ENCODE measurements around the gene DDX39A. TPM values are rescaled to one million over a fixed set of nuclear protein-coding genes. Genes with fewer than 3 reads are reported as not detected.

The DDX39A gene
- total RNA-seq, 1 donor = 49.2 TPM

DNA sequence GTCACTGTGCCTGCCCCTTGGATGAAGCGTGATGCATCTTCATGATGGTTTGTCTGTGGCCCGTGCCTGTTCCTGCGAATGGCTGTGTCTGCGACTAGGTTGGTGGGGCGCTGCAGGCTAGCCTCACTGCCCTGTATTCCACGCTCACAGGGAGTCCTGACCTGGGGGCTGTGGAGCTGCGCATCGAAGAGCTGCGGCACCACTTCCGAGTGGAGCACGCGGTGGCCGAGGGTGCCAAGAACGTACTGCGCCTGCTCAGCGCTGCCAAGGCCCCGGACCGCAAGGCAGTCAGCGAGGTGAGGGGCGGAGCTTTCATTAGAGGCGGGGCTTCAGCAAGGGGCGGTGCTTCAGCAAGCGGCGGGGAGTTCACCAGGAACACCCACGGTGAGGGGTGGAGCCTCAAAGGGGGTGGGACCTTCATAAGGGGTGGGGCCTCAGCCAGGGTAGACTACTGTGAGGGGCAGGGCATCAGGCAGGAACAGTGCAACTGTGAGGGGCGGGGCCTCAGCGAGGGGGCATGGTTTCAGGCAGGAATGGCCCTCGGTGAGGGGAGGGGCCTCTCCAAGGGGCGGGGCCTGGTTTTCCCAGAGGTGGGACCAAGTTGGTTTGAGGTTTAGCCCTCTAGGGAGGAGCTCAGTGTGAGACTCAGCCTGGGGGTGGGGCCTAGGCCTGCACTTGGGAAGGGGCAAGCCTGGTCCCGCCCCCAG, 31.2 kb upstream of the DDX39A start:
- Histone ChIP-seq H3K4me2 (ENCODE audit: insufficient read depth, low read length) (no peak overlapping the region), H3K9me3 (ENCODE audit: low read depth, low read length) (no peaks in the 10 kb centered on the region), H3K36me3 (ENCODE audit: insufficient read depth, low read length) (peaks cover 27% of the 10 kb centered on the region), H4K20me1 (ENCODE audit: insufficient read depth, low read length) (peaks cover 4% of the 10 kb centered on the region), H2AFZ (ENCODE audit: low read length) (no peak overlapping the region), H3K27me3 (ENCODE audit: insufficient read depth, low read length) (no peaks in the 10 kb centered on the region), H3K4me3 (ENCODE audit: insufficient read depth, low read length) (no peak overlapping the region), H3K27ac (ENCODE audit: low read depth, low read length) (no peak overlapping the region), H3K4me1 (ENCODE audit: insufficient read depth, low read length) (no peaks in the 10 kb centered on the region), H3K79me2 (ENCODE audit: insufficient read depth, low read length) (no peaks in the 10 kb centered on the region)
- DNase-seq (ENCODE audit: insufficient read length, low spot score, missing footprints) = peak; percentile 77
- no peak for TF ChIP-seq CTCF (IDR thresholded peaks at IDR 0.05; ENCODE audit: extremely low read depth, low read depth, low read length)

DNA sequence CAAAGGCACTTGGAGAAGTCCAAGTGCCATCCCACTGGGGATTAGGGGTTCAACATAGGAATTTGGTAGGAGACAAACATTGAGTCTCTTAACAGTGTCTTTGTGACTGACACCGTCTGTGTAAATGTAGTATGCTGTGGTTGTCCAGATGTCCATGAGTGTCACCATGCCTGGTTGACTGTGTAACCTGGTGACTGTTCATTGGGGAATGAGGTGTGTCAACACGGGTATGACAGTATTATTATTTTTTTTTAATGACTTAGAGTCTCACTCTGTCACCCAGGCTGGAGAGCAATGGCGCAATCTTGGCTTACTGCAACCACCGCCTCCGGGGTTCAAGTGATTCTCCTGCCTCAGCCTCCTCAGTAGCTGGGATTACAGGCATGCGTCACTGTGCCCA, 30.2 kb upstream of the DDX39A start:
- H3K27ac ChIP-seq (ENCODE audit: low read depth, low read length) = no peak overlapping the region
- DNase-seq (ENCODE audit: insufficient read length, low spot score, missing footprints) = no peak
- no peaks in the 10 kb centered on the region for H3K4me1 ChIP-seq (ENCODE audit: insufficient read depth, low read length)
- peaks cover 29% of the 10 kb centered on the region for H3K36me3 ChIP-seq (ENCODE audit: insufficient read depth, low read length)
- no peak overlapping the region for H2AFZ ChIP-seq (ENCODE audit: low read length)
- no peak for TF ChIP-seq CTCF (IDR thresholded peaks at IDR 0.05; ENCODE audit: extremely low read depth, low read depth, low read length)
- H3K27me3 ChIP-seq (ENCODE audit: insufficient read depth, low read length) = no peaks in the 10 kb centered on the region
- peaks cover 4% of the 10 kb centered on the region for H4K20me1 ChIP-seq (ENCODE audit: insufficient read depth, low read length)
- H3K4me2 ChIP-seq (ENCODE audit: insufficient read depth, low read length) = no peak overlapping the region
- H3K4me3 ChIP-seq (ENCODE audit: insufficient read depth, low read length) = no peak overlapping the region
- H3K9me3 ChIP-seq (ENCODE audit: low read depth, low read length) = no peaks in the 10 kb centered on the region
- no peaks in the 10 kb centered on the region for H3K79me2 ChIP-seq (ENCODE audit: insufficient read depth, low read length)

DNA sequence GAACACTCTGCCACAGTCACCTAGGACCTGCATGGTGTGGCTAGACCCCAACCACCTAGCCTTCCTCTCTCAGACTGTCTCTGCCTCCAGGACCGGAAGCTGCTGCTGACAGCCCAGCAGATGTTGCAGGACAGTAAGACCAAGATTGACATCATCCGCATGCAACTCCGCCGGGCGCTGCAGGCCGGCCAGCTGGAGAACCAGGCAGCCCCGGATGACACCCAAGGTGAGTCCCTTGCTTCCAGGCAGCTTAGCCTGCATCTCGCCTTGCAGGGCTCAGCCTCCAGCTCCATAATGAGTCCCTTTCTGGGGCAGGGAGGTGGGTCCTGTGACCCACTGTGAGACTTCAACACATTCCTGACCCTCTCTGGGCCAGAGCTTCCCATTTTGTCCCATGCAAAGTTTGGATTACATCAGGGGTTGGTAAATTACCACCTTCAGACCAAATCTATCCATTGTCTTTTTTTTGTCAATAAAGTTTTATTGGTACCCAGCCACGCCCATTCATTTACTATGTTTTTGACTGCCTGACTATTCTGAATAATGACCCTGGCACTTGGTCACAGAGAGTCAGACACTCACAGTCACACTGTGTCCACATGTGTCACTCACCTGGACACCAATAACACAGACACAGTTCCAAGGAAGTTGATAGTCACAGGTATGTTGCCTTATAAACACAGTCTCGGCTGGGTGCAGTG, 27.3 kb upstream of the DDX39A start:
- no peaks in the 10 kb centered on the region for H3K27me3 ChIP-seq (ENCODE audit: insufficient read depth, low read length)
- peaks cover 11% of the 10 kb centered on the region for H4K20me1 ChIP-seq (ENCODE audit: insufficient read depth, low read length)
- no peak overlapping the region for H2AFZ ChIP-seq (ENCODE audit: low read length)
- no peaks in the 10 kb centered on the region for H3K9me3 ChIP-seq (ENCODE audit: low read depth, low read length)
- H3K36me3 ChIP-seq (ENCODE audit: insufficient read depth, low read length) = peaks cover 49% of the 10 kb centered on the region
- DNase-seq (ENCODE audit: insufficient read length, low spot score, missing footprints) = no peak
- peaks cover 2% of the 10 kb centered on the region for H3K79me2 ChIP-seq (ENCODE audit: insufficient read depth, low read length)
- no peak for TF ChIP-seq CTCF (IDR thresholded peaks at IDR 0.05; ENCODE audit: extremely low read depth, low read depth, low read length)
- no peak overlapping the region for H3K4me2 ChIP-seq (ENCODE audit: insufficient read depth, low read length)
- no peak overlapping the region for H3K4me3 ChIP-seq (ENCODE audit: insufficient read depth, low read length)
- no peaks in the 10 kb centered on the region for H3K4me1 ChIP-seq (ENCODE audit: insufficient read depth, low read length)
- H3K27ac ChIP-seq (ENCODE audit: low read depth, low read length) = no peak overlapping the region

DNA sequence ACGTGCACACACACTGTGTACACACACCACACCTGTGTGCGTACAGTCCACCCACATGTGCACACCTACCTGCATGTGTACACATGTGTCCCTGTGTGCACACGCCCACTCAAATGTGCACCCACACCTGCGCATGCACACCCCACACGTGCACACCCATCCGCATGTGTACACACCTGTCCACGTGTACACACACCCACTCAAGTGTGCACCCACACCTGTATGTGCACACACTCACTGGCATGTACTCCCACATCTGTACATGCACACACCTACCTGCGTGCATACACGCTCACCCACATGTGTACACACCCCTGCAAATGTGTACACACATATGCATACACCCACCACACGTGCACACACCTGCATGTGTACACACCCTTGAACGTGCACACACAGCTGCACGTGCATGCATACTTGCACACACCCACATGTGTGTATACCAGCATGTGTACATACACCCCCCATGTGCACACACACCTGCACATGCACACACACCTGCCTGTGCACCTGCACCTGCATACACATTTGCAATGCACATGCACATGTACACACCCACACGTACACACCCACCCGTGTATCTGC, 24.6 kb upstream of the DDX39A start:
- TF ChIP-seq CTCF (IDR thresholded peaks at IDR 0.05; ENCODE audit: extremely low read depth, low read depth, low read length) = no peak
- no peaks in the 10 kb centered on the region for H3K4me1 ChIP-seq (ENCODE audit: insufficient read depth, low read length)
- DNase-seq (ENCODE audit: insufficient read length, low spot score, missing footprints) = peak; percentile 63
- H4K20me1 ChIP-seq (ENCODE audit: insufficient read depth, low read length) = peaks cover 13% of the 10 kb centered on the region
- peaks cover 27% of the 10 kb centered on the region for H3K79me2 ChIP-seq (ENCODE audit: insufficient read depth, low read length)
- H3K4me2 ChIP-seq (ENCODE audit: insufficient read depth, low read length) = no peak overlapping the region
- no peak overlapping the region for H2AFZ ChIP-seq (ENCODE audit: low read length)
- H3K27ac ChIP-seq (ENCODE audit: low read depth, low read length) = no peak overlapping the region
- H3K9me3 ChIP-seq (ENCODE audit: low read depth, low read length) = no peaks in the 10 kb centered on the region
- peaks cover 42% of the 10 kb centered on the region for H3K36me3 ChIP-seq (ENCODE audit: insufficient read depth, low read length)
- H3K4me3 ChIP-seq (ENCODE audit: insufficient read depth, low read length) = no peak overlapping the region
- no peaks in the 10 kb centered on the region for H3K27me3 ChIP-seq (ENCODE audit: insufficient read depth, low read length)

Data from osteoblast (primary cell).